DMS114 treated with DMSO at 0.1 percent for 48 hours (cell line): ENCODE results near the gene ALDH1B1.
"Not testable (repeated sequence)": the region's sequence is repeated elsewhere in the genome, so short reads cannot be mapped to it uniquely, and the experiment has no call there.

Experiments
- DNase-seq: peaks from one replicate; lab custom pipeline; 2025; ENCODE audit not compliant: unreplicated experiment; lab: John Stamatoyannopoulos, UW

The ALDH1B1 gene

GRCh38 chr9:38360839-38361472 is 31.5 kb upstream of the ALDH1B1 start:
- no peak for DNase-seq

GRCh38 chr9:38361473-38361850 is 31.0 kb upstream of the ALDH1B1 start:
- DNase-seq, result no peak

DNA sequence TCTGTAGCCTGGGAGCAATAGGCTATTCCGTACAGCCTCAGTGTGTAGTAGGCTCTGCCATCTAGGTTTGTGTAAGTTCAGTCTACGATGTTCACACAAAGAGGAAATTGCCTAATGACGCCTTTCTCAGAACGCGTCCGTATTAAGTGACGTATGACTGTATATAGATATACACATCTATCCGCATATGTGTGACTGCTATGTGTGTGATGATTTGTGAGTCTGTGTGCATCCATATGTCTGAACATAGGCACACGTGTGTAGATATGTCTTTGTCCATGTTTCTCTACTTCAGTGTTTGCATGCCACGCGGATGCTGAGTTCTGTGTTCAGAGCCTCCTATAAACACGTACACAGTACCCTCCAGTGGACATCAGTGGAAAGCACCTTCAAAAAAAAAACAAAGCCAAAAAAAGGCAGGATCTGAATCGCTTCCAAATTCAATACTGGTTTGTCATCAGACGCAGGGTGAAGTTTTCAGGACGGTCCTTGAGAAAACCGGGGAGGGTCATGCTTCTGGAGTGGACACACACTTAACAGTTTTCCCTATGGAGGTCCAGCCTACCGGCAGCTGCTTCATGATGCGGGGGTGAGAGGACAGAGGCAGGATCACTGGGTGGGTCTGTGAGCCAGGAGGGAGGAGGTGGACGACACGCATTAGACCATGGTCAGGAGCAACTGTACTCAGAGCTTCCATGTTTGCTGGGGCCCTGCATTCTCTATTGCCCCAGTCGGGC is 29.5 kb upstream of the ALDH1B1 start:
- peak; percentile 32 for DNase-seq

- no peak for DNase-seq
Measured at GRCh38 chr9:38363589-38363925, 28.9 kb upstream of the ALDH1B1 start.

GRCh38 chr9:38367898-38368297 is 24.6 kb upstream of the ALDH1B1 start:
- no peak for DNase-seq

DNA sequence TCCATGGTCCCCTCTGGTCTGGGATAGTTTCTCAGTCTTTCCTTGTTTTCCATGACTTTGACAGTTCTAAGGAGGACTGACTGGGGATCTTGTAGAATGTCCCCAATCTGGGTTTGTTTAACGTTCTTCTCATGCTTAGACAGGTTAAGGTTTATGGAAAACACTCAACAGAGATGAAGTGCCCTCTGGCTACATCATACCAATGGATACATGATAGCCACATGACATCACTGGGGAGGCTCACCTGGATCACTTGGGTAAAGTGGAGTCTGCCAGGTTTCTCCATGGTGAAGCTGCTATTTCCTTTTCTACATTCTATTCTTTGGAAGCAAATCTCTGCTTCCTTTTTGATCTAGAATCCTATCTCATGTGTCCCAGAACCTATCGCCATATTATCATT is 23.8 kb upstream of the ALDH1B1 start:
- no peak for DNase-seq

GRCh38 chr9:38370176-38370575 is 22.3 kb upstream of the ALDH1B1 start:
- no peak for DNase-seq

DNA sequence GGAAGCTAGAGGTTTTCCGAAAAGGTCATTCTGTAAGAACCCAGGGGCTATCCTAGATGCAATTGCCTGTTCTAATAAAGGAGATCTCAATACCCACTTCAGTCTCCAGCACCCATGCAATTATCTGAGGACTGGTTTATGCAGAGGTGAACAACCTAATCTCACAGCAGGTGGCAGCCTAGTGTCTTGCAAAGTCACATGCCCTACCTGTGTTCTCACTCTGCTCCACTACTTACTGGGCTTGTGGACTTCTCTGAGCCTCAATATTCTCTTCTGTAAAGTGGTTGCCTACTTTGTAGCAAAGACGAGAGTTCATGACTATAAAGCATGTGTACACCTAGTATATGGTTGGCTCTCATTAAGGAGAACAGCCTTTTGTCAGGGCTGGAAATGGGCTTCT is 21.0 kb upstream of the ALDH1B1 start:
- no peak for DNase-seq

DNA sequence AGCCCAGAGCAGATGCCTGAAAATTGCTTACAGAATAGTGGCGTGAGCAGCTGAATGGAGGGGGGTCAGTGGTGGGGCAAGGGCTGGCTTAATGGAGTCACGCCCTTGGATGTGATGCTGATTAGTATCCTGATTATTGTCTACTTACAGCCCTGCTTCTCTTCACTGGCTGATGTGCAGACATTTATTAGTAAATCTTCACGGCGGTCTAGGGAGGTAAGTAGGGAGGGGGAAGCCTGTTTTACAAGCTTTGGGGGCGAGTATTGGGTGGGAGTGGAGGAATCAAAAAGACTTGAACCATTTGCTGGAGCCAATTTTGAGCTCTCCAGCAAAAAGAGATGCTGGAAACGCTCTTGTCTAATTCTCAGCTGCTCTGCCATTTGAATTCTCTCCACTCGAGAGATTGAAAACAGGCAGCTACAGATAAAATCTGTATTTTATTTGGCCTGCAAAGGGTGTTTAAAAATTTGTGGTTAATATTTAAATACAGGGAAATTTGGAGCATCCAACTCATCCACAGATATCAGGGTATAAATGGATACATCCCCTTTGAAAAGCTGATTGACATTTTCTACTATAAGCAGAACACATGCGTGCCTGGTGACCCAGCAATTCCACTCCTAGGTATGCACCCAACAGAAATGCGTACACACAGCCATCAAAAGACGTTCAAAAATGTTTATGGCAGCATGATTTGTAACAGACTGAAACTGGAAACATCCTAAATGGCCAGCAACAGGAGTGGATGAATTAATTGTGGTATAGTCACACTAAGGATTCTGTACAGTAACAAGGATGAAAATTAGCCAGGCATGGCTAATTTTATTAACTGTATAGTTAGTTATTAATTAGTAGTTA is 19.5 kb upstream of the ALDH1B1 start:
- DNase-seq, result no peak

- no peak for DNase-seq
Measured at GRCh38 chr9:38373679-38374078, 18.8 kb upstream of the ALDH1B1 start.

GRCh38 chr9:38374847-38375571 is 17.5 kb upstream of the ALDH1B1 start:
- DNase-seq, result no peak

GRCh38 chr9:38375572-38375963 is 16.9 kb upstream of the ALDH1B1 start:
- DNase-seq, result no peak

- no peak for DNase-seq
Measured at GRCh38 chr9:38376021-38376670, 16.4 kb upstream of the ALDH1B1 start.

- DNase-seq, result not testable (repeated sequence)
Measured at GRCh38 chr9:38377336-38378083, 15.0 kb upstream of the ALDH1B1 start.

DNA sequence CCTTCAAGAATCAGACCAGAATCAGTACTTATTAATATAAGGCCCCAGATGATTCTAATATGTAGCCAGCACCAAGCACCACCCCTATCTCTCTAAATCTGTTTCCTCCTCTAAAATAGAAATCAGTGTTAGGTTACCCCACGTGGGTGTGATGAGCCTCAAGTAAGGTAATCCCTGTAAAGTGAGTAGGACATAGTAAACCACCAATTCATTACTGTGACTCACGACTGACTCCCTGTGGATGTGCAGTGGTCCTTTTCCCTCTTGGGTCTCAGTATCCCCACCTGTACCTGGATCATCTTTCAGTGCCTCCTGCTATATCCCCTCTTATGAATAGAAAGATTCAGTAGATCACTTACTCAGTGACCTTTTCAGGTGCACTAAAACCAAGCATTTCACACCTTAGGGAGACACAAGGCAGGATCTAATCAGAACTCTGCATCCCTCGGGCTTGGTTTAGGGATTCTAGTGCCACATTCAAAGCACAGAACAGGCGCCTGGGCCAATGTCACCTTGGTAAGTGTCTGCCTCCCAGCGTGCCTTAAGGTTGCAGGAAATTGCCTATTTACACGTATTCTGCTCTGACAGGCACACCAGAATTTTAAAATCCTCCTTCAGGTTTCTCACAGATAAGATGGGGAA is 12.2 kb upstream of the ALDH1B1 start:
- DNase-seq, result no peak

DNA sequence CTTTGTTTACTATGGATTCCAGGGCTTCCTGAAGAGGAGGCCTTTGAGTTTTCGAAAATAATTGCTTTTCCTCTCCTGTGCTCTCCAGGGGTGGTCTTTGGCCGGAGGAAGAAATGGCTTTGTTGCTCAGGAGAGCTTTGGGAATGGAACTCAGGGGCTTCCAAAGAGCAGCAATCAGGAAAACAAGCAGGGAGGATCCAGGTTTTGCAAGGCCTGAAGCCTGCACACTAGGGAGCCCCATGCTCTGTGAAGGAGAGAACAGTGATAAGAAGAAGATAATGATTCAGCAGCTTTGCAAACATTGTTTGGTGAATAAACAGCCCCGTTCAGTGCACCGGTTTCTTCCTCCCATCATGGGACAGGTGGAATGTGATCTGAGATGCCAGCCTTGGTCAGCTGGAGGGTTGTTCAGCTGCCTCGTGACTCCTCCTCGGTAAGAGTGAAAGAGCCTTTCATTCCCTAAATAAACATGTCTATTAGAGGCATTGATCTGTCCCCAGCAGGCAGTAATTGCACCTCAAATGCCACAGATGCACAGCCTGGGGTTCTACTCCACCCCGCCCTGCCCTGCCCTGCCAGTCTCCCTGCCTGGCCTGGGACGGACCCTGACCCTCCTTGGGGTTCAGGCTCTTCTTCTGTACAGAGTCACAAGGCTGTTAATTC is 11.5 kb upstream of the ALDH1B1 start:
- no peak for DNase-seq

DNA sequence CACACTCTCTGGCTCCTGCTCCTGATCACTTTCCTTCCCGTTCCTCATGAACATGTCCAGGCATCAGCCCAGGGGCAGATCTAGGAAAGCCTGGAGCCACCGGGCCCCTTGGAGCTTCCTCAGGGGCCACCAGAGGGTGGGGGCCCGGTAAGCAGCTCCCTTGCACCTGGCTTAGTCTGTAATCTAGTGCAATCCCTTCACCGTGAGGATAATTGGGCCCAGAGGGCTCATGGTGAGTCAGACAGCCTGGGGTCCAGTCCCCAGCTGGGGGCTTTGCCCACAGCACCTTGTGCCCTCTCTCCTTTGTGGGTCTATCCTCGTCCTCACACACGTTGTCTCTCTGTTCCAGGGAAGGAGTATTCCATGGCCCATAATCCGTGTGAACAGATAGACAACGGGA is 10.4 kb upstream of the ALDH1B1 start:
- DNase-seq, result no peak

- no peak for DNase-seq
Measured at GRCh38 chr9:38384990-38385848, 7.3 kb upstream of the ALDH1B1 start.
